DMS53 (cell line): Measurements from ENCODE around the gene HNRNPA0.
A peak's percentile ranks its signal among the peaks of the same experiment; 100 is the strongest.

ENCODE experiments used
- DNase-seq: peaks from one replicate; lab custom pipeline; 2025; lab: John Stamatoyannopoulos, UW

HNRNPA0 gene

DNA sequence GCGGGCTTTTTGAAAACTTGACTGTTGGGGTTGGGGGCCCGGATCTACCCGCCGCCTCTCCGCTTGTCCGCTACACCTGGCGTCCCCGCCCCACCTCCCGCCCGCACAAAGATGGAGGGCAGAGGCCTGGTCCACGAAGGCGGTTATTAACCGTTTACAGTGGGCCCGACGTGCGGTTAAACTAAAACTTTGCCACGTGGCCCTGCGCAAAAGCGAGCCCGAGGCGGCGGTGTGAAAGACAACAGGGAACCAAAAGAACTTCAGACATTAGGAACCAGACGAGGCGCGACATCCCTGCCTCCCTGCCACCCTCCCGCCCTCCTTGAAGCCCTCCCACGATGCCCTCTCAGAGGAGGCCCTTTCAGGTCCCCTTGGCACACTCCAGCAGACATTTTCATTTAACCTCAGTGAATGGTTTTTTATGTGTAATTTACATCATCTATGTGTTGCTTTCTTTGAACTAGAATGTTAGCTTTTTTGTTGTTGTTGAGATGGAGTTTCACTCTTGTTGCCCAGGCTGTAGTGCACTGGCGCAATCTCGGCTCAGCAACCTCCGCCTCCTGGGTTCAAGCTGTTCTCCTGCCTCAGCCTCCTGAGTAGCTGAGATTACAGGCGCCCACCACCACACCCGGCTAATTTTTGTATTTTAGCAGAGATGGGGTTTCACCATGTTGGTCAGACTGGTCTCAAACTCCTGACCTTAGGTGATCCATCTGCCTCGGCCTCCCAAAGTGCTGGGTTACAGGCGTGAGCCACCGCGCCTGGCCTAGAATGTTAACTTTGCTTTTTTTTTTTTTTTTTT is 999 bp upstream of the HNRNPA0 start:
- DNase-seq = peak; percentile 92

DNA sequence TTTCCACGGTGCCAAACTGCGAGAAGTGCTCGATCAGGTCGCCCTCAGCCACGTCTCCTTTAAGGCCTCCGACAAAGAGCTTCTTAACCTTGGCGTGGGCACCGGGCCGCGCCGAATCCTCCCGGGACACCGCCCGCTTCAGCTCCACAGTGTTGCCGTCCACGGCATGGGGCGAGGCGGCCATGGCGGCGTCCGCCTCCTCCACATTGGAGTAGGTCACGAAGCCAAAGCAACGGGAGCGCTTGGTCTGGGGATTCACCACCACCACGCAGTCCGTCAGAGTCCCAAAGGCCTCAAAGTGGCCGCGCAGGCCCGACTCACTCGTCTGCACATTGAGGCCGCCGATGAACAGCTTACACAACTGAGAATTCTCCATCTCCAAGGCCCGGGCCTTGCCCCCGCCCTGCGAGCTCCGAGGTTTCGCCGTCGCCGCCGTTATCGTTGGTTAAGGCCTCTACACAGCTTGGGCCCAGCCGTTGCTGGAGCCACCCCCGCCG is 424 bp downstream of the HNRNPA0 start:
- DNase-seq = no peak

DNA sequence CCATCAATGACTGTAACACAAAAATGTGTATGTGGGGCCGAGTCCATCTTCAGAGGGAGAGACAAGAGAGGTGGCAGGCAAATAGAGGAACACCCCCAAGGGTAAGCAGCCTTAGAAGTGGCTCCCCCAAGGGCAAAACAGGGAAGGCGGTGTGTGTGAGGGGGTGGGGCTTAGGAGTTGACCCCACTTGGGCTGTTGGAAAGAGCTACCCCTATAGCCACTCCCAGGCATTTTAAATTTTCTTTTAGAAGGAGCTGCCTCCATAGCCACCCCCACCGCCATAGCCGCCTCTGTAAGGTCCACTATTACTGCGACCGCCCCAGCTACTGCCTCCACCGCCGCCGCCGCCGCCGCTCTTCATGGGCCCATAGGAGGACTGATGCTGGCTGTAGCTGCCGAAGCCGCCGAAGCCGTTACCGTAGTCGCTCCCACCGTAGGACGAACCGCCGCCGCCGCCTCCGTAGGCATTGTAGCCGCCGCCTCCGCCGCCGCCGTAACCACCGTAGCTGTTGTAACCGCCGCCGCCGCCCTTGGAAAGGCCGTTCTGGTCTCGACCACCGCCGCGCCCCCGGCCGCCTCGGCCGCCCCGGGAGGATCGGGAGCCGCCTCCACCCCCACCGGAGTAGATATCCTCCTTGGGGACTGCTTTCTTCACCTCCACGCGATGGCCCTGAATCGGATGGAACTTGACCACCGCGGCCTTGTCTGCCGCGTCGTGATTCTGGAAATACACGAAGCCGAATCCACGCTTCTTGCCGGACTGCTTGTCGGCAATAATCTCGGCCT is 1.1 kb downstream of the HNRNPA0 start:
- DNase-seq = peak; percentile 62

DNA sequence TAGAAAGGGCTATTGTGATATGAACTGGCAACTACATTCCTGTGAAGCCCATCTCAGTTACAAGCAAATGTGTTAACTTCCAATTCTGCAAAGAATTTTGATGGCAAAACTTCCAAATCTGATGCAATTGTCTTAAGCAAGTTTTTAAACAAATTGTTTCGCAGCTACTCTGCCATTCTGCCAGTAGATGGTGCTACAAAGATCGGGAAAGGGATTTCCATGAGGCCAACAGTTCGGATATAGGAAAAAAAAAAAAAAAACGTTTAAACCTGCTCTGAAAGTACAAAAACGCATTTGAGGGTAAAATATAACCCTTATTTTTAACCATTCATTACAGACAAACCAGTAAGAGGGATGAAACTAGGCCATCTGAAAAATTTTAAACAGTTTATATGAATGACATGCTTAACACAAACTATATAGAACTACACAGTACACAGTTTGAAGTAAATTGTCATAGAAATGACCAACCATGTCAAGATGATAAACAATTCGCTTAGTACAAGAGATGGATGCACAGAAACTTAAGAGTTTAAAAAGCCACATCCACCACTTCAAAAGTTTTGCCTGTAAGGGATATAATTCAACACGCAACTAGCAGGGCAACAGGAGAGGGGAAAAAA is 2.2 kb downstream of the HNRNPA0 start:
- peak; percentile 79 for DNase-seq

DNA sequence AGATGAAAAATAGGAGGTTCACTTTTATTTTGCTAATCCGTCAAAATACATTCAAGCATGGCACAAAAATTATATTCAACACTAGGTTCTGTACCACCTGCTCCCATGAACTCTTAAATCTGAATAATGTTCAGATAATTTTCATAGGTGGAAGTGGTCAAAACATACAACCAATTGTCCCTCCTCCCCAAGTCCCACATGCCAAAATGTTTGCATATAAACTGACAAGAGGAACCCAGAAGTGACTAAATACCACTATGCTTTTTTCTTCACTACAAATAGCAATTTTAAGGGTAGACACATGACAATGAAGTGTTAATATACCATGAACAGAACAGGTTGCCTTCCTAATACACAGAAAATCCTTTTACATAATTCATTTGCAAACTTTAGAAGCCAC is 3.7 kb downstream of the HNRNPA0 start:
- DNase-seq = no peak

DNA sequence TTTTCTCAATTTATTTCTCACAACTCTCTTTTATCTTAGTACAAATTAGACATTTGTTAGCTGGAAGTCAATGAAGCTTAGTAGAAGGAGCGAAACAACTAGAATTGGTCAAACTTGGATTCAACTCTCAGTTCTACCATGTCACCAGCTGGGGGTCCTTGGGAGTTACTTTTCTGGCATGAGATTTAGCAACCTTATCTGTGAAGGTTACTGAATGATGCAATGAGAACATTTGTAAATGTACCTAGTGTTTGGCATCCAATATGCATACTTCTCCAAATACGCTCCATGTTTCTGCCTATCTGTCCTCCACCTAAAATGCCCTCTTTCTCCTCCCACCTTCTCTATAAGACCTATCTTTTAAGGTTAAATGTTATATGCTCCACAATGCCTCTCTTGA is 6.3 kb downstream of the HNRNPA0 start:
- no peak for DNase-seq

DNA sequence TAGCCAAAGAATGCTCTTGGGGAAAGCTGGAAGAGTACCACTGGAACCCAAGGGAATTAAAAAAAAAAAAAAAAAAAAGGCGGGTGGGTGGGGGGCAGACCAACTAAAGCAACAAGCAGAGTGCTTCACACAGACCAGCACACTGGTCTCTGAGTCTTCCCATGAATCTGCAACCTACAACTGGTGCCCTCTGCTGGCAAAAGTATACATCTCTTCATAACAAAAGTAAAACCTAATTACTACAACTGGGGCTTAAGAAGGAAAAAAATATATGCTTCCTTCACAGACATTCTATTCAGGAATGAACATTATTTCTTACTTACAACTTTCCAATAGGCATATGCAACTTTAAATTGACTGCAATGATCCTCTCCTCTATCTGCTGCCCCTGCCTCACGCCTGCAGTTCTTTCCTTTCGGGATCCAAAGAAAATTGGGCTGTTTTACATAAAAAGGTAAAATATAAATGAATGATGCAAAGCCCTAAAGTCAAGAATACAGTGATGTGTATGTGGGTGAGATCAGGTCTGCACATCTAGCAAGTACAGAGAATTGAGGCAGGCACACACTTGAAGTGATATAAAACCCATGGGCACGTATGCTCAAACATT is 11.0 kb downstream of the HNRNPA0 start:
- DNase-seq = peak; percentile 88

DNA sequence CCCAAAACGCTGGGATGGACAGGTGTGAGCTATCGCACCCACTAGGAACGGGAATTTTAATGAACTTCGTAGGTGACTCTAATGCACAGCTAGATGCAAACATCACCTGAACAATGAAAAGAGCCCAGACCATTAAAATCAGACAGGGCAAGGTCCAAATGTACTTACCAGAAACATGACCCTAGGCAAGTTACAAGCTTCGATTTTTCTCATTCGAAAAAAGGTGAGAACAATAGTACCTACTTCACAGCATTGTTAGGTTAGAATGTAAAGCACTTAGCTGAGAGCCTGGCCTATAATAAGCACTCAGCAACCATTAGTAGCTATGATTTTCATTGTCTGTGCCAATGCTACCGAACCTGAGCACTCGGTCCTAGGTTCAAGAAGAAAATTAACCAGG is 12.4 kb downstream of the HNRNPA0 start:
- peak; percentile 7 for DNase-seq

DNA sequence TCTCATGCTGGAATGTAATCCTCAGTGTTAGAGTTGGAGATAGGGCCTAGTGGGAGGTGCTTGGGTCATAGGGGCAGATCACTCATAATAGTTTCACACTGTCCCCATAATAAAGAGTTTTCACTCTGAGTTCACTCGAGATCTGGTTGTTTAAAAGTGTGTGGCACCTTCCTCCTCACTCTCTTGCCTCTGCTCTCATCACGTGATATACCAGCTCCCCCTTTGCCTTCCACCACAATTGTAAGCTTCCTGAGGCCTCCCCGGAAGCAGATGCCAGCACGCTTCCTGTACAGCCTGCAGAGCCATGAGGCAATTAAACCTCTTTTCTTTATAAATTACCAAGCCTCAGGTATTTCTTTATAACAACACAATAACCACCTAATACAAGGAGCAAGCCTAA is 14.4 kb downstream of the HNRNPA0 start:
- DNase-seq = no peak

DNA sequence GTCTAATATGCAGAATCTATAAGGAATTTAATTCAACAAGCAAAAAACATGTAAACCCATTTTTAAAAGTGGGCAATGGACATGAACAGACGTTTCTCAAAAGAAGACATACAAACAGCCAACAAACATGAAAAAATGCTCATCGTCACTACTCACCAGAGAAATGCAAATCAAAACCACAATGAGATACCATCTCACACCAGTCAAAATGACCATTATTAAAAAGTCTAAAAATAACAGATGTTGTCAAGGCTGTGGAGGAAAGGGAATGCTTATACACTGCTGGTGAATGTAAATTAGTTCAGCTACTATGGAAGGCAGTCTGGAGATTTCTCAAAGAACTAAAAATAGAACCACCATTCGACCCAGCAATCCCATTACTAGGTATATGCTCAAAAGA is 15.2 kb downstream of the HNRNPA0 start:
- no peak for DNase-seq

DNA sequence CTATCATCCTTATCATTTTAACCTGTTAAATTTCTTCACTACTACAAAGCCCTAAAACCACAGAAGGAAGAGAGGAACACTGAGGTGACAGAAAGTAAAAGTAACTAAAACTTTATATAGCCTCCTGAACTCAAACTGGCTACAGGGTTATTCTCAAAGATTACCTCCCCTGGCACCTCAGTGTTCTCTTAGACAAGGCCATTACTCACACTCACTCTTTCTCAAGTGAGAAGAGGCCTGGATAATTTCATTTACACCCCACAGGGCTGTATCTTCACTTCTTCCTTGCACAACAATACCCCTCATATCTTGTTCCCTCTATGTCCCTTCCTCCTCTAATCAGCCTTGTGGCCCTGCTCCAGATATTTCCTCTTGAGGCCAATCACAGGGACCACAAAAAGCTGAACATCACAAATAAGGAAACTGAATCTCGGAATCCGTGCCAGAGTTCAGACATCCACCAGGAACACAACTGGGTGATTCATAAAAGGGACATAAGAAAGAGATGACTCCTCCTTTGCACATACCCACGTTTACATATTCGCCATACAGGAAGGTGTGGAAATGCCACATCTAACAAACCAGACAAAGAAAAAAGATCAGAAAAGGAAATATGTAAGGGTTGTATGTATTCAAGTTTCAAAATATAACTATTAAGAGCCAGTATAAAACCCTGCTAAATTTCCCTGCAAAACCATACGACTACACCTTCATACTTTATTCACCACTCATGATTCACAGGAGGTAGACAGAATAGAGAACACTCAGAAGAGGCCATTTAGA is 16.6 kb downstream of the HNRNPA0 start:
- no peak for DNase-seq

DNA sequence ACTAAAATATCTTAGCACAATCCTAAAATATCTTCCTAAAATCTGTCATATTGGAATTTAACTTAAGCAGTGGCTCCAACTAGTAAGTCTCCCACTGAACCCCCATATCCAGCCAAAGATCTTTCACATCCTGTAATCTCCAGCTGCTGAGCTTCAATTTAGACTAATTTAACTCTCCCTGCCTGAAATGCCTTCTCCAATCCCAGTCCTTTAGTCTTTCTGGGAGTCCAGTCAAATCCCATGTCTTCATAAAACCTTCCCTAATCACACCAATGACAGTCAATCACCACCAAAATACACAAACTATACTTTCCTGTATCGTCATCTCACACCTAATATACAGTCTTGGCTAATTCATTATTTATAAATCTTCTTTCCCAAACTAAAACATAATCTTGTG is 17.7 kb downstream of the HNRNPA0 start:
- no peak for DNase-seq

DNA sequence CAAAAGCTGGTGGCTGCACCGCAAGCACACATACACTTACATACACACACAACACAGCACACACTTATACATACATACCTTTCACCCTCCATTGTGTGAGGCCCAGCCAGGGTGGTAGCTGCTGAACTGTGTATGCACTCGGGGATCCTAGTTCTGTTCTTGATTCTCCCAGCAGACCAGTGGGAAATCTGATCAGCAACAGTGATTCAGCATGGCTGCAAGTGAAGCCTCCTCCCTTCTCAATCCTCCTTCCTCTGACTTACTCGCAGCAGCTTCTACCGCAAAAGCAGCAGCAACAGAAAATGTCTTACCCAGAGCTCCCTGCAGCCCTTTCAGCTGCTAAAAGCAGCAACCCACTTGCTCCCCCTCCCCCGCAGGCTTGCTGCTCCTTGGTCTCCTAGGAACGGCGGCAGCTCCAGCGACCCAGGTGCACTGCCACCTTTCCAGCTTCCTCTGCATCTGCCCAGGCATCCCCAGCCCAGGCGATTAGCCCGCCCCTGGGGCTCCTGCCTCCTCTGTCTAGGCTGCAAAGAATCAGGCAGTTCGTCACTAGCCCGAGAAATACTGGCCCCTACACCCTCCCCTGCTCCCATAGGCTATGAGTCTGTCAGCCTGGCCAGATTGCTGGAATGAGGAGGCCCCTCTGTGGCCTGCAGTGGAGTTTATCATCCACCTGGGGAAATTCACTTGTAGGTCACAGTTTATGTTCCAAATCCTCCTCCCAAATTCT is 18.4 kb downstream of the HNRNPA0 start, which contains the start of gene KLHL3:
Gene KLHL3, minus strand, starts transcription at position 535 of the 730 bp plus-strand sequence. Its CDS starts 443 bp downstream, at position 92.
- peak; percentile 86 for DNase-seq

DNA sequence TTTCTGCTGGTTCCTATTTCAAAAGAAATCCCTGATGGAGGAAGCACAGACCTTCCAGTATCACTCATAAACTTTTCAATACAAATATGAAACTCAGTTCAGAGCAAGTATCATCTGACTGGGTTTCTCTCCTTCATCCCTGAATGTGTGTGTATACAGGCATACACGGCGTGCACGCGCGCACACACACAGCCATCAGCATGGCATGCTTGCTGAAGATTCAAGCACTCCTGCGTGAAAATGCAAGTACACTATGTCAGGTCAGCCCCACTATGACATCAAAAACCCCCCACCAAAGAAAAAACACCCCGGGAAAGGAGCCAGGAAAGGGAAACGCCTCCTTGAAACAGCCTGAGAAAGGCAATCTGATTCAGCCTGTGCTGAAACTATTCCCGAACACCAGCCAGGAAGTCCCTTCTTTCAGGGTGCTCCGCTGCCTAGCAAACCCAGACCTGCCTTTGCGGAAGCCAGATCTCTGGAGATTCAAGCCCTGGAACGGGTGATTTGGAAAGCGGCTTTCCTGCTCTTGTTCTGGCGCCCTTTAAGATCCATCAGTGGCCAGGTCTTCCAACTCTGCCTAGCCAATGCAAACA is 19.1 kb downstream of the HNRNPA0 start:
- DNase-seq = peak; percentile 79

DNA sequence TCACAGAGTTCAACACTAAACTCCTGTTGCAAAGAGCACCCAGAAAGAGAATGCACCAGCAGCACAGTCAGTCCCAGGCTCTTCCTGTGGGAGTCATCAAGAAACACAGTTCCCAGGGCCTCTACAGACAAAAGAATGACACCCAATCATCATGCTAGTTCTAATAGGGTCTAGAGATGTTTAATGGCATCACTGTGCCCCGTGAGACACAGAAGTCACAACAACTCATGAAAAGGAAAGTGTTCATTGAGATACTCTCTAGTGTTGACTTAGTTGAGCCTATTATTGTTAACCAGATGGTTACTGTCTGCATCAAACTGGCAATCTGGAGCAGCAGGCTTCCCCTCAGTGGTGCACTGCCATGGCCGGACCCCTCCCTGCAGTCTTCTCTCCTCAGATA is 19.8 kb downstream of the HNRNPA0 start:
- peak; percentile 72 for DNase-seq

DNA sequence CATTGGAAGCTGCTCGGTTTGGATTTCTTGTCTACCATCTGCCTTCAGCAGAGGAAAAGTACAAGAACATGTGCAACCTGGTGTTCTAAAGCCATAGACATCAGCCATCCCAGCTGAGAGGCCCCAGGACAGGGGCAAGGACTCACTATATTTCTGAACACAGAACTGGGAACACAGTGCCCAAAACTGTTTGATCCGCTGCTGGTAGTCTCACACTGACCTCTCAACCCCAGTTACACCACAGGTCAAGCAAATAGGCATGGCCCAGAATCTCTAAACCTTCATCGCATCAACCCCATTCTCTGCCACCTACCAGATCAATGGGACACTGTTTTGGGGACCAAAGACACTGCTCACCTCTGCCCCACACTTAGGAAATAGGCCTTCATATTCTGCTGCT is 20.2 kb downstream of the HNRNPA0 start:
- no peak for DNase-seq

DNA sequence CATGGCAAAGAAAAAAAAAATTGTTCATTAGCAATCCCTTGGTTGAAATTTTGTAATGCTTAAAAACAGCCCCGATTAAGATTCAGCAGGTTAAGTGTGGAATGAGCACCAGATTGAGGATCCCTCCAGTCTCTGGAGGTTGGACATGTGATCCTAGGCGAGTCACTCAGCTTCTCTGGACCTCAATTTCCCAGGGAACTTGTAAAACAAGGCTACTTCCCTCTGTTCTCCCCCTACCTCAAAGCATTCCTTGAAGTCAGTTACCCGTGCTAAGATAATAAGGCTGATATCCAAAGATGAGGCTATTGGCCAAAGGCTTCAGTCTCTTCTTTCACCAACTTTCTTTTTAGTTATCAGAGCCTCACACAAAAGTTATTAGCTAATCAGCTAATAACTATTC is 21.2 kb downstream of the HNRNPA0 start:
- no peak for DNase-seq

DNA sequence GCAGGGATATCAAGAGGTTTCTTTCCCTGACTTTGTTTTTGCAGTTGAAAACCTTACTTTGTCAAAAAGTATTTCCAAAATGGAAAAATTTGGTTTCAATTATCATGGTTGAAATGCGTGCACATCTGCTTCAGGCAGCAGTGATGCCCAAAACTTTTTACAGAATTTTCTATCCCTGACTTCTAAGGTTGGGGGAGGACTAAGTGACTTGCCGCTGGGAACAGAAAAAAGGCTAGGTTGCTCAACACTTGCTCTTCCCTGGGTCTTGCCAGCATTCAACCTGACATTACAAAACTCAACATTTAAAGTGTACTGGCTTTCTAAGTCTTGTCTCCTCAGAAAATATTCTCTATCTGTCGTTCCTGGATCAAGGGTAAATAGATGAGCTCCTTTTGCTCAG is 23.0 kb downstream of the HNRNPA0 start:
- DNase-seq = no peak

DNA sequence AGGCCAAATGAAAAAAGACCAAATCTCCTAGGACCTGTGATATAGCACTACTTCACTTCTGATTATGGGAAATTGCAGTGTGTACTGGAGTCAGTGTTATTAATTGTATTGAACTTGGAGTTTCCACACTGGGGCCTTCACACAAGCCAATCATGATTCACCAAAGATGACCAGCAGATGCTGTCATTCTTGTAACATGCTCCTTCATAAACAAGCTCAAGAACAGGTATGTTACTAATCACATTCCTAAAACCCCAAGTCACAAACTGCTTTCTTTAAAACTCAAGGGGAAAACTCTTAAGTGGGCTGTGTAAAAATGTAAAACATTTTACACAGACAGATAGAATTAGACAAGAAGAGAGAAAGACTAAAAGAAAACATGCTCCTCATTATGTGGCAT is 23.8 kb downstream of the HNRNPA0 start:
- no peak for DNase-seq

DNA sequence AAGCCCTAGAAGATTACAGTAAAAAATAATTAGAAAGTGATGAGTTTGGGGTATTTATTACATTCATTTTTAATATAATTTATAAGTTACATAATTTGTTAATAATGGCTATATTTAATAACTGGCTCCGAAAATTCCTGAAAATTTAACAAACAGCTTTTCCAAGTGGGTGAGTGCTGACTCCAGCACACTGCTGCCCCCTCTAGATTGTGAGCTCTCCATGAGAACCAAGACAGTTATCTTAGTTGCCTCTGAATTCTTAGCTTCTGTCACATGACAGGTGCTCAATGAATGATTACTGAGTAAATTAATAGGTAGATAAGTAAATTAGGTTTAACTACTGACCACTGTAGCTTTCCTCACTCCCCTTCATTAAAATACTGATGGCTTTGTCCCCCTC is 26.1 kb downstream of the HNRNPA0 start:
- DNase-seq = no peak
